BJ (cell line): Measurements from ENCODE around the gene CD164L2. TPM values are rescaled to one million over a fixed set of nuclear protein-coding genes. Genes with fewer than 3 reads are reported as not detected.
A peak's percentile ranks its signal among the peaks of the same experiment; 100 is the strongest.

ENCODE experiments used
- CTCF ChIA-PET: fragments of 350-600 bp; formaldehyde crosslinking; extraction: SDS; loops from one replicate; lab custom pipeline; 2021; ENCODE audit warnings: antibody characterized with exemption, inconsistent platforms; lab: Yijun Ruan, JAX
- POLR2A ChIA-PET: fragments of 300-600 bp; sonication (Branson Sonifier 250); formaldehyde crosslinking; extraction: SDS; loops from one replicate; lab custom pipeline; 2021; ENCODE audit warnings: antibody characterized with exemption; lab: Charles Lee
- DNase-seq: peaks from one replicate; pipeline ENCODE4 v3.0.0-alpha.2; 2011; ENCODE audit warnings: low read depth
- H3K27me3 ChIP-seq: 2 replicates; pipeline ENCODE4 v1.6.0; 2011; ENCODE audit warnings: low read length; ENCODE audit not compliant: control insufficient read depth, insufficient read depth
- H3K36me3 ChIP-seq: 2 replicates; pipeline ENCODE4 v1.5.1; 2011; ENCODE audit warnings: low read length; ENCODE audit not compliant: control insufficient read depth, insufficient read depth
- H3K4me3 ChIP-seq: 2 replicates; pipeline ENCODE4 v1.5.1; 2011; ENCODE audit warnings: low read depth, mild to moderate bottlenecking, control low read depth, low read length
- CTCF ChIP-seq: IDR thresholded peaks from 2 replicates; pipeline ENCODE4 v1.5.1; 2011; ENCODE audit warnings: low read depth, mild to moderate bottlenecking, control low read depth, inconsistent platforms, low read length, moderate library complexity; ENCODE audit not compliant: insufficient read depth
- polyA plus RNA-seq: library from polyadenylated mRNA; depleted of rRNA; stranded (reverse); fragments of >200 nt; gene quantifications from 2 replicates; pipeline ENCODE4 v1.2.3, GENCODE V29; 2011

Gene CD164L2
- polyA plus RNA-seq, 1 experiment, result not detected

DNA sequence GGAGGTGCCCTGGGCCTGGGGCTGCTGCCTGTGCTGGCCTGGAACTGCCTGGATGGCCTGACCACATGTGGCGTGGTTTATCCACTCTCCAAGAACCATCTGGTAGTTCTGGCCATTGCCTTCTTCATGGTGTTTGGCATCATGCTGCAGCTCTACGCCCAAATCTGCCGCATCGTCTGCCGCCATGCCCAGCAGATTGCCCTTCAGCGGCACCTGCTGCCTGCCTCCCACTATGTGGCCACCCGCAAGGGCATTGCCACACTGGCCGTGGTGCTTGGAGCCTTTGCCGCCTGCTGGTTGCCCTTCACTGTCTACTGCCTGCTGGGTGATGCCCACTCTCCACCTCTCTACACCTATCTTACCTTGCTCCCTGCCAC lies 11.1 kb upstream of the CD164L2 start:
- POLR2A ChIA-PET, result no interaction called here
- CTCF ChIA-PET, result interaction anchor here (0.7 to 11.9 kb wide), 26 partner anchors 8 to 354 kb away, joined by 3 to 353 read pairs (median 8); partner anchors contain the start of genes AHDC1, MAP3K6 and SYTL1
- Histone ChIP-seq H3K4me3 (no peak overlapping the region), H3K36me3 (no peaks in the 10 kb centered on the region), H3K27me3 (no peaks in the 10 kb centered on the region)
- no peak for DNase-seq
- no peak for TF ChIP-seq CTCF

- no peaks in the 10 kb centered on the region for H3K27me3 ChIP-seq
- no peak for TF ChIP-seq CTCF
- DNase-seq, result no peak
- no peak overlapping the region for H3K4me3 ChIP-seq
- no peaks in the 10 kb centered on the region for H3K36me3 ChIP-seq
- POLR2A ChIA-PET, result no interaction called here
- CTCF ChIA-PET, result interaction anchor here (0.9 to 11.9 kb wide), 12 partner anchors 8 to 350 kb away, joined by 3 to 353 read pairs (median 11); partner anchors contain the start of gene AHDC1
Observed at GRCh38 chr1:27393641-27394281, 10.6 kb upstream of the CD164L2 start.

DNA sequence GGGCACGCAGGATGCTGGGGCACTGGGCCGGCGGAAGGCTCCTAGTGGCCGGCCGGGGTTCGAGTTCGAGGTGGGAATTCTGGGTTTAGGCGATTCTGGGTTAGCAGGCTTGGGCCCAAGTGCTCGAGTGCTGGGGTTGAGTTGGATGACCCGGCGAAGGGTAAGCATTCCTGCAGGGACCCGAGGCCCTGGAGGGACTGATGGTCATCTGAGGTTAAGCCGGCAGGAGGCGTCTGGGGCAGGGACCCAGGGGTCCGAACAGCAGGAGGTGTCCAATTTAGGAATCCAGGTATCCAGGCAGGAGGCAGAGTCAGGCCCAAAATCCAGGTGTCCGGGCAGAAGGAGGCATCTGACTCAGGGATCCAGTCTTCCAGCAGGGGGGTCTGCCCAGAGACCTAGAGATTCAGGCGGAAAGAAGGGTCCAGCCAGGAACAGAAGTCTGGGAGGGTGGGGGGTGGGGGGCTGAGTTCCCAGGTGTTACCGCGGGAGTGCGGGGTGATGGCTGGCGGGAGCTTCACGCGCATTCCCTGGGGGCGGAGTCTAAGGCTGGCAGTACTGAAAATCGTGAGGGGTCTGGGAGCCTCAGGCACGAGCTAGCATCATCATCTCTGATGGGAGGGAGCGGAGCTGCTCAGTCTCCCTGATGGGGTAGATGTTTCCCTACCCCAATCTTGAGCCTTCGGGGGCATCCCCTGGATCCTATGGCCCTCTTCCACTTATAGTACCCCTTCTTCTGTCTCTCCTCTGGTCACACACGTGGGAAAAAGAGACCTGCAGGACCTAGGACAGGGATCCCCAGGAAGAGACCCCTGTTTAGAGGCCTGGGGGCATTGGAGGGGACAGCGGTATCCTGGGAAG lies 9.9 kb upstream of the CD164L2 start:
- ChIA-PET CTCF (interaction anchor here (0.9 to 11.9 kb wide), 9 partner anchors 9 to 291 kb away, joined by 3 to 353 read pairs (median 4); partner anchors contain the start of genes AHDC1 and MAP3K6), POLR2A (no interaction called here)
- no peaks in the 10 kb centered on the region for H3K36me3 ChIP-seq

DNA sequence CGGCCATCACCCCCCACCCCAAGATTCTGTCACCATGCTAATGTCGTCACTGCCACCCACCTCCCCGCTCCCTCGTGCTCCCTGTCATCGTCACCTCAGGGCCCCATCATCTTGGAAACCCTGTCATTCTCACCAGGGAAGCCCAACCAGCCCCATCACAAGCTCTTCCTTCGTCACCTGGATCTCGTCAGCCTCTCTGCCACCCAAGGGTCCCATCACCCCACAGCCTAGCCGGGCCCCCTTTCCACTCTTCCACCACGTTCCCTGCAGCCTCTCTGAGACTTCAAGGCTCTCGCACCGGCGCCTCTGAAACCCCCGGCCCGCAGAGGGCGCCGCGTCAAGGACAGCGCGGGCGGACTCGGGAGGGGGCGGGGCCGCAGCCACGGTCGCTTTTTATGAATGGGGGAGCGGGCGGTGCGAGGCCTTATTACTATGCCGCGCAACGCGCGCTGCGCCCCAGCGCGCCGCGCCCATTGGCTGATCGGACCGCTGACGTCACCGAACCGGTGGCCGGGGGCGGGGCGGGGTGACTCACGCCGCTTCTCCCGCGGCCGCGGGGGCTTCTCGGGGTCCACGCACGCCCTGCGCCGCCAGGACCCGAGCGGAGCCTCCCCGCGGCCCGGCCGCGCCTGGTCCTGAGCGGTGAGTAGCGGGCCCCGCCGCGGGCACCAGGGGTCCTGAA lies 9.1 kb upstream of the CD164L2 start, which contains the start of gene GPR3:
GPR3 (plus strand) TSS at position 527 of the 682 bp plus-strand sequence. CDS start 1,177 bp downstream, outside the sequence.
- Histone ChIP-seq H3K4me3 (peak within 1 kb of the TSS; percentile 70), H3K27me3 (no peaks in the 10 kb centered on the region), H3K36me3 (no peaks in the 10 kb centered on the region)
- CTCF ChIA-PET, result interaction anchor here (0.6 to 5.2 kb wide), 12 partner anchors 10 to 269 kb away, joined by 3 to 105 read pairs (median 7); partner anchors contain the start of genes AHDC1 and MAP3K6
- peak; percentile 77 for TF ChIP-seq CTCF
- POLR2A ChIA-PET, result no interaction called here
- no peak for DNase-seq

More for the DNA sequence above, 9.9 kb upstream of the CD164L2 start:
- TF ChIP-seq CTCF, result peak; percentile 43
- peak overlapping the region; percentile 70 for H3K4me3 ChIP-seq
- no peaks in the 10 kb centered on the region for H3K27me3 ChIP-seq
- DNase-seq, result no peak
